GM18519 (cell line): ENCODE measurements around the gene DGKI.
"Not testable (repeated sequence)": the region's sequence is repeated elsewhere in the genome, so short reads cannot be mapped to it uniquely, and the experiment has no call there.

Experiments
- ATAC-seq: cut with Tn5 transposase; IDR thresholded peaks from one replicate; pipeline ENCODE4 v1.9.1; 2021; ENCODE audit warnings: mild to moderate bottlenecking, moderate library complexity; ENCODE audit not compliant: unreplicated experiment, low FRiP score

Gene DGKI

GRCh38 chr7:137492889-137493288 lies 353.9 kb downstream of the DGKI start:
- no peak for ATAC-seq

DNA sequence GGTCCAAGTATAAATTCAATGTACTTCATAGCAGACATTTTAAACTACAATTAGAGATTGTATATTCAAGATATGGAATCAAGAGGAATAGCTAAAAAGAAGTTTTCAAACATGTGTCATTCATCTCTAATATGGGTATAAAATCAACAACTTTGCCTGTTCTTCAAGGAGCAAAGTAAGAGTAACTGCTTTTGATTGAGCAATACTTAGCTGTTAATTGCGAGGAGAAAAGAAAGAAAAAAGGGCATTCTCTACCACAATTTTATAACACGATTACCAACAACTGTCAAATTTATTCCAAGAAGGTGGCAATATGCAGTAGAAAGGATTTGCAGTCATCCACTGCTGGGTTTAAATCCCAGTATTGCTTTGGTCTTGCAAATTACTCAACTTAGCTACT lies 356.9 kb downstream of the DGKI start:
- ATAC-seq = no peak

DNA sequence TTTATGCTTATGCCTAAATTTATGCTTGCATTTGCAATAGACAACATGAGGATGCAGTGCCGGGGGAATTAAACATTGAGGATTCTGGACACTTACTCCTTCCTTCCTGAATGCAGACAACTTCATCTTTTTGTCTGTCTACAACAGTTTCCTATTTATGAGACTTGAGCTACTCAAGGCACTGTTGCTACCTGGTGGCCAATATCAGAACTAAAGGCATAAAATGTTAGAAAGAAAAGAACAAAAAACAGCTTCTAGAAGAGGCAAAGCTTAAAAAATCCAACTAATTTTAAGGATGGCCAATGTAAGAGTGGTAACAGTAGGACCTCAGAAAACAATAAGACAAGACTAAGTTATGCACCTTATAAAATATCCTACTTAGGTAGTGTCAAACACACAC lies 358.7 kb downstream of the DGKI start:
- no peak for ATAC-seq

DNA sequence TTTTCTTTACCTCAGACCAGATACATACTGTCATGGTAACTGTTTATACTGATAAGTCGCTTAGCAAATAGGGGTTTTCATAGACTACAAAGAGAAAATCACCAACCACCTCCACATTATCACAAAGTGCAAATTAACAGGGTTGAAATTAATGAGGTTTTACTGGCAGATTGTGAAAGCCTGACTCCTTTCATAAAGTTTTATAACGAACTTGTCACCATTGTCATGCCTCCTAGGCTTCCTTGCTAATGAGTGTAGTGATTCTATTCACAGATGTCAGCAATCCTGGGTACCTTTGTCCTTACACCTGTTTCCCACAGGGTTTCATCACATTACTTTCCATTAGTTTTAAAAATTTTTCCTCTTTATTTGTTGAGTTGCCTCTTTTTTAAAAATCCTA lies 361.0 kb downstream of the DGKI start:
- no peak for ATAC-seq

DNA sequence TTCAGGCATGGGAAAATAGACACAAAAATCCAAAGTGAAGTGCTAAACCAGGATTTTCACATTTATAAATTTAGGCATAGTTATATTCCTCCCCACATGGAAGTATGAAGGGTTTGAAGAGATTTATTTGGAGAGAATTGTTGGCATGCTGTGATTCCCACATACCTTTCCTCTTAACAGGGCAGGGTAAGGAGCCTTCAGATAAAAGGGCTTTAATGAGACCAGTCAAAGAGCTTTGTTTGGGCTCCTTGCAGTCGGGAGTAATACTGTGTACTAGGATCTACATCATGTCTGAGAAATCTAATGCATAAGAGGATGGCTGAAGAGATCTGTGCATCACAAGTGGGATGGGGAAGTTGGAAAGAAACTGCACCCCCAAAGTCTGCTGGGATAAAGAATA lies 362.4 kb downstream of the DGKI start:
- ATAC-seq = no peak

GRCh38 chr7:137482466-137482865 lies 364.3 kb downstream of the DGKI start:
- ATAC-seq = no peak

GRCh38 chr7:137480824-137481365 lies 365.9 kb downstream of the DGKI start:
- no peak for ATAC-seq

DNA sequence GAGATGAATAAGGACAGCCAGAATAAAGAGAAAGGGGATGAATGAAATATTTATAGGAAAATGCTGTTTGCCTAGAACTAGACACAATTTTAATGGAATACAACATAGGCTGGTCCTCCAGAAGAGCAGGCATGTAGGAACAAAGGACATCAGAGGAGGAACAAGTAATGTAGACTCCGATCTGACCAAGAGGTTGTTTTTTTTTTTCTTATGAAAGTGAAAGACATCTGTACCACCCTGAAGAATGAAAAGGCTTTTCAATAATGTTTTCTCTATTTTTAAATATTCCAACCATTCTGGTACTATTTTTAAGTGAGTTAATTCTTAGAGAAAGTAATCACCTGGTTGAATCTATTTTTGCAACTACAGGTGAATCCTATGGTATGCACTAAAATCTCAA lies 366.4 kb downstream of the DGKI start:
- no peak for ATAC-seq

DNA sequence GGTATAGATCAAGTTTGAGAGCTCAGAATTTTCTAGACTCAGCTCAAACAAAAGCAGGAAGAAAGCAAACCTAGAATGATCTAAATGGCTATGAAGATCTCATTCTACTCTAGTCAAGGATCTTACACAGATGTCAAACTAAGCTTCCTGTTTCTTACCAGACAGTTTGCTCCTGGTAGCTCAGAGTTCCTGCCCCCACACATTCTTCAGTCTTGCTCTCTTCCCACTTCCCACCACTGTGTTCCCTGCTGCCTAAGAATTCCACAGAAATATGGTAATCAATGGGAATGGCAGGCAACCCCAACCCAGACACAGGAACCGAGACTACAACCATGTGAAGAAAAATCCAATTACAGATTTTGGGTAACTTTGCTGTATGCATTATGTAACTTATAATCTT lies 369.8 kb downstream of the DGKI start:
- no peak for ATAC-seq

DNA sequence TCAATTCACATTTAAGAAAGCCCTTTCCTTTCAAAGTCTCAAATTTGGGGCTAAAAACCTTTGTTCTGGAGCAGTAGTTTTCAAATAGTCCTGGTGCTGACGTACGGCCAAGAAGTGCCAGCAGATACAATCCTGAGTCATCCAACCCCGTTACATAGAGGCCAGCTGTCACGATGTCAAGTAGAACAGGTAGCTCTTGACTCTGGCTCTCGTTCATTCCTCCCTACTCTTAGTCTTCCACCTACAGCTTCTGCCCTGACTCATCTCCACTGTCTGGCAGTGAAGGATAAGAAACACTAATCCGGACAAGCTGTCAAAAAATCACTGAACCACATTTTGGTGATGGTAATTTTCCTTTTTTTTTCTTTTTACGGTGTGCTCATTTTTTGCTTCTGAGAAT lies 370.8 kb downstream of the DGKI start:
- ATAC-seq = no peak

- ATAC-seq = no peak
Observed at GRCh38 chr7:137474540-137475026, 372.2 kb downstream of the DGKI start.

GRCh38 chr7:137471128-137471527 lies 375.6 kb downstream of the DGKI start:
- no peak for ATAC-seq

GRCh38 chr7:137469858-137470257 lies 376.9 kb downstream of the DGKI start:
- no peak for ATAC-seq

DNA sequence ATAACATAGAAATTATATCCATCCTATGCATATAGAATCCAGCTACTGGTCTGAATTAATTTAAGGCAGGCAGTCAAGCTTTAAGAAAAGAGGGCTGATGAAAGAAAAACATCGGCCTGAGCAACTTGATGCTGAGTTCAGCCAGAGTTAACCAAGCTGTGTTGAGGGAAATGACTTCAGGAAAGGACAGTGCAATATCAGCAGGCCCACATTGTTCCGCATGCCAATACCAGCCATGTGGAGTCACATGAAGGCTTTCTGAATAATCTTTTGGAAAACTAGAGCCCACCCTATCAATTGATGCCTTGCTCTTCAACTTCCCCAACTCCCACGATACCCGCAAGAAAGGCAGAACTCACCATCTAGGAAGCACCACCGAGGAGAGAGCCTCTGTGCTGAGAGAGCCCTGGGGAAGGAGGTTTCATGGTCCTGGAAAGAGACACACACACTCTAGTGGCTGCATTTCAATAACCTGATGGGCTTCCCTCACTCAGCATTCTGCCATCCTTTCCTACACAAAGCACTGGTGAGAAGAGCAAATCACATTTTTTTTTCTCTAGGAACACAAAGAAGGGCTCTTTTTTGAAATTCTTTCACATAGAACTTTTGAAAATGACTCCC lies 377.5 kb downstream of the DGKI start:
- ATAC-seq = no peak

GRCh38 chr7:137462847-137463246 lies 383.9 kb downstream of the DGKI start:
- ATAC-seq = no peak

DNA sequence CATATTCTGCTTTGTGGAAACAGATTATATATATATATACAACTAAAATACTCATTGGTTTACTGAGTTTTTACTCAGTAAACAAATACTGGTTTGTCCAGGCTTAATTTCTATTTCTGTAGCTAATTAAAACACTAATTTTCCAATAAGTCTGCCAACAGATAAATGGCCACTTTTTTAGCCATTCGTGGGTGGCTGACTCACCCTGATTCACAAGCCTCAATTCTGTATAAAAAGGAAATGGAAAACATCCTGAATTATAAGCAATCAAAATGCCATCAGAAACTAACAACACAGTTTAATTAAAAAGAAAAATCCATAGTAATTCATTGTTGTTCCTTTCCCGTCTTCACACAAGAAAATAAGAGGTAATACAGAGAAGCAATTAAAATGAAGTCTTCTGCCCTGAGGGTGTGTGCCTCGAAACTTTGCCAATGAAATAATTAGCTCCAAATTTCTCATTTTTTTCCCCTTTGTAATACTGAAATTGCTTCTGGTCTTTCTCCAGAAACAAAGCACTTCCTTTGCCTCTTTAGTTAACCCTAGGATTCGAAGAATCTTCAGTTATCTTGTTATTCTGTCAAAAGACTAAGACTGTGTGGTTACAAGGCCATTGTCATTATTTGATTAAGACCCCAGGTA lies 384.6 kb downstream of the DGKI start:
- no peak for ATAC-seq

DNA sequence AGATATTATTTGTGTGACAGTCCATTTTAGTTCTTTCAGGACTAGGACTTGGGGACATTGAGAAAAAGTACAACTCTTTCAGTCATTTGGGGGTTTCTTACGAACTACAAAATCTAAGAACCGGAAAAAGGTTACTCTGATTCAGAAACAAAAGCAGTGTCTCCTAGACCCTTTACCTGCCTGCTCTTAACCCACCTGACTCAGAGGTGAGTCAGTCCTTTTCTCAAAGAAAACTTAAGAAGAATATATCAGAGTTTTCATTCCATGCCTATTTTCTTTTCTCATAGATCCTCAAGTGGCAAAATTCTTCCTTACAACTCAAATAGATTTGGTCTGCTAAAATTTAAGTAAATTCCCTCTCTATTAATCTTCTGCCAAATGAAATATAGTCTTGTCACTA lies 388.4 kb downstream of the DGKI start:
- no peak for ATAC-seq

GRCh38 chr7:137454767-137455166 lies 392.0 kb downstream of the DGKI start:
- ATAC-seq = no peak

- ATAC-seq = peak; percentile 64
Observed at GRCh38 chr7:137454246-137454724, 392.5 kb downstream of the DGKI start.

DNA sequence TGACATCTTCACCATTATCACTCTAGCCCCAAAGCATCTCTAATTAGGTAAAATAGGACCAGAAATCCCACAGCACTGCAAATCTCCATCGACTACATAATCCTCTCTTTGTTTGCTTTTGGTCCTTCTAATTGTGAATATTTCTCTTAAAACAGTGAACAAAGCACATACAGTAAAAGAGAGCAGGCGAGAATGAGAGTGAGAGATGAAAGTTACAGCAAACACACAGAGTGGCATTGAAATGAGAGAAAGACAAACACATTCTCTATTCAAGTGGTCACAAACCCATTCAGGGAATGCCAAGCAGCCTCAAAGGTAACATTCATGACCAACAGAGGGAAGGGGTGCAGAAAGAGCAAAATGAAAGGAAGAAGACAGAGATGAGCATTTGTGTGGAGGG lies 393.4 kb downstream of the DGKI start:
- ATAC-seq = no peak

DNA sequence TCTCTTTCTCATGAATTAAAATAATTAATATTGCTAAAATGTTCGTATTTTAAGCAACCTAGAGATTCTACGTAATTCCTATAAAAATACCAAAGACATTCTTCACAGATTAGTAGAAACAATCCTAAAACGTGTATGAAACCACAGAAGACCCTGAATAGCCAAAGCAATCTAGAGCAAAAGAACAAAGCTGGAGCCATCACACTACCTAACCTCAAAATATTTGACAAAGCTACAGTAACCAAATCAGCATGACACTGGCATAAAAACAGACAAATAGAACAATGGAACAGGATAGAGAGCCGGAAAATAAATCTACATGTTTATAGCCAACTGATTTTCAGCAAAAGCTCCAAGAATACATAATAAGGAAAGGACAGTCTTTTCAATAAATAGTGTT lies 397.8 kb downstream of the DGKI start:
- no peak for ATAC-seq

GRCh38 chr7:137448572-137448971 lies 398.2 kb downstream of the DGKI start:
- not testable (repeated sequence) for ATAC-seq
